ENCODE results near the gene SCARB1. TPM values are rescaled to one million over a fixed set of nuclear protein-coding genes. Genes with fewer than 3 reads are reported as not detected.

The SCARB1 gene
- total and polyA plus RNA-seq, 2 experiments from 2014 or later = 50.4 to 90.0 TPM

DNA sequence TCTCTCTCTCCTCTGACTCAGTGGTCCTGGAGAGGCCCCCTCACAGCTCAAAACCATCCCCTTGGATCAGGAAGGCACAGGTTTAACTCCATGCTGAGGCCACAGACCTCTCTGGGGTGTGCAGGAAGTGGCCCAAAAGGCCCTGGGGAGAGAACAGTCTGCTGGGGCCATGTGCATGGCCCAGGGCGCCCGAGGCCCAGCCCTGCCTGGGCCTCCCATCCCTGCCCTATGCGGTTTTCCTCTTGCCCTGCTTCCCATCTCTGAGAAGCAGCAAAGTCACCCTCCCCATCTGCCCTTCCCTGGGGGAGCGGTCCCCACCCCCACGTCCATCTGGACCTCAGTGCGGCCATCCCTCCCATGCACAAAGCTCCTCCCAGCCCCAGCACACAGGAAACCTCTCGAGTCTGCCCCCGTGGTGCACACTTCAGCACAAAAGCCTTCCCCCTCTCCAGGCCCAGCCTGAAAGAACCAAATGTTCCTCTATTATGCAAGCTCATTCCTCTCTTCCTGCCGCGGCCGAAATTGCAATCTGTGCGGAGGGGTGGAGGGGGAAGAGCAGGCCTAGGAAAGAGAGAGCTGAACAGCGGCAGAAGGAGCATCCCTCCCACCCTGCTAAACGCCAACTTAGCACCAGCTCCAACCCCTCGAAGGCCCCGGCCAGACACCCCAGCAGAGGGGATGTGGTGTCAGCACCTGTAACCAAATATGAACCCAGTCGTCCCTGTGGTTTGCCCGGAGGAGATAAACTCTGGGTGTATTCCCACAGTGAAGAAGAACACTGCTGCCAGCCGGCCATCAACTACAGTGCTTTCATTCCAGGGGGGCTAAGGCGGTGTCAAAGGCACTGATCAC lies 108.5 kb downstream of the SCARB1 start:
- Histone ChIP-seq H3K36me3 (replicated peaks; ENCODE audit: insufficient read depth, low read depth) (no peaks in the 10 kb centered on the region), H3K27me3 (no peaks in the 10 kb centered on the region), H2AFZ (no peak overlapping the region), H3K9me2 (replicated peaks; ENCODE audit: insufficient read depth) (no peaks in the 10 kb centered on the region), H3K4me1 (ENCODE audit: insufficient read depth) (peaks cover 20% of the 10 kb centered on the region), H3K4me2 (peak overlapping the region; percentile 37), H3K9me3 (ENCODE audit: low read depth) (no peaks in the 10 kb centered on the region), H3K79me2 (no peaks in the 10 kb centered on the region), H3K4me3 (no peak overlapping the region), H4K20me1 (ENCODE audit: insufficient read depth, poor library complexity, severe bottlenecking) (no peaks in the 10 kb centered on the region), H3K27ac (peak overlapping the region; percentile 81)
- WGBS (ENCODE audit: low lambda C conversion rate, missing lambda C conversion rate) = 62% methylated on average over 18 of the region's 20 CpGs
- TF ChIP-seq CTCF (IDR thresholded peaks at IDR 0.05; ENCODE audit: poor library complexity) (no peak), EZH2phosphoT487 (IDR thresholded peaks at IDR 0.05; ENCODE audit: low read depth, severe bottlenecking, unreplicated experiment) (no peak), EZH2 (IDR thresholded peaks at IDR 0.05; ENCODE audit: borderline replicate concordance) (no peak)
- DNase-seq (ENCODE audit: low spot score) = peak; percentile 70

- 94% methylated on average over 7 of the region's 7 CpGs for WGBS (ENCODE audit: low lambda C conversion rate, missing lambda C conversion rate)
- H3K79me2 ChIP-seq = no peaks in the 10 kb centered on the region
- H4K20me1 ChIP-seq (ENCODE audit: insufficient read depth, poor library complexity, severe bottlenecking) = no peaks in the 10 kb centered on the region
- no peaks in the 10 kb centered on the region for H3K27me3 ChIP-seq
- H3K36me3 ChIP-seq (replicated peaks; ENCODE audit: insufficient read depth, low read depth) = no peaks in the 10 kb centered on the region
- H3K4me2 ChIP-seq = no peak overlapping the region
- TF ChIP-seq EZH2phosphoT487 (IDR thresholded peaks at IDR 0.05; ENCODE audit: low read depth, severe bottlenecking, unreplicated experiment) = no peak
- no peak for TF ChIP-seq CTCF (IDR thresholded peaks at IDR 0.05; ENCODE audit: poor library complexity)
- no peaks in the 10 kb centered on the region for H3K9me3 ChIP-seq (ENCODE audit: low read depth)
- peaks cover 20% of the 10 kb centered on the region for H3K4me1 ChIP-seq (ENCODE audit: insufficient read depth)
- H3K27ac ChIP-seq = peak overlapping the region; percentile 81
- H3K4me3 ChIP-seq = no peak overlapping the region
- DNase-seq (ENCODE audit: low spot score) = no peak
- H3K9me2 ChIP-seq (replicated peaks; ENCODE audit: insufficient read depth) = no peaks in the 10 kb centered on the region
- H2AFZ ChIP-seq = no peak overlapping the region
These were observed 109.2 kb downstream of the SCARB1 start for GRCh38 chr12:124754491-124754890.

DNA sequence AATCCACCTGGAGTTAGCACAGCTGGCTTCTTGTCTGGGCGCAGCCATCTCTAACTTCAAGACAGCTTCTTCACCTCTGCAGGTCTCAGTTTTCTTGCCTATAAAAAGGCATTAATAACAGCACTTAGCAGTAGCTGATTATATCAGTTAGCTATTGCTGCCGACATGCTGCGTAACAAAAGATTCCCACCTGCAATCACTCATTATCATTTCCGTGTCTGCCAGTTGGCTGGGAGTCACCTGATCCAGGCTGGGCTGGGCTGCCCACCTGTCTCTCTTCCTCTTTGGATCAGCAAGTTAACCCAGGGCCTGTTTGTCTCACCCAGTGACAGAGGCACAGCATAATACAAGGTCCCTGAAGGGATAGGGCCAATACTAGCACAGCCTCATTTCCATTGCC lies 109.7 kb downstream of the SCARB1 start:
- Histone ChIP-seq H3K27ac (no peak overlapping the region), H3K4me1 (ENCODE audit: insufficient read depth) (peaks cover 20% of the 10 kb centered on the region), H3K9me3 (ENCODE audit: low read depth) (no peaks in the 10 kb centered on the region), H3K4me3 (no peak overlapping the region), H2AFZ (no peak overlapping the region), H4K20me1 (ENCODE audit: insufficient read depth, poor library complexity, severe bottlenecking) (no peaks in the 10 kb centered on the region), H3K36me3 (replicated peaks; ENCODE audit: insufficient read depth, low read depth) (no peaks in the 10 kb centered on the region), H3K9me2 (replicated peaks; ENCODE audit: insufficient read depth) (no peaks in the 10 kb centered on the region), H3K4me2 (no peak overlapping the region), H3K79me2 (no peaks in the 10 kb centered on the region), H3K27me3 (no peaks in the 10 kb centered on the region)
- no peak for DNase-seq (ENCODE audit: low spot score)
- WGBS (ENCODE audit: low lambda C conversion rate, missing lambda C conversion rate) = 93% methylated on average over 4 of the region's 4 CpGs
- no peak for TF ChIP-seq EZH2 (IDR thresholded peaks at IDR 0.05; ENCODE audit: borderline replicate concordance)
- TF ChIP-seq EZH2phosphoT487 (IDR thresholded peaks at IDR 0.05; ENCODE audit: low read depth, severe bottlenecking, unreplicated experiment) = no peak
- TF ChIP-seq CTCF (IDR thresholded peaks at IDR 0.05; ENCODE audit: poor library complexity) = no peak
